Midbrain (tissue), 1 donor: ENCODE measurements around the gene DIAPH3.

ENCODE experiments used
- DNase-seq: peaks from one replicate; lab custom pipeline; 2025; lab: John Stamatoyannopoulos, UW

Gene DIAPH3

DNA sequence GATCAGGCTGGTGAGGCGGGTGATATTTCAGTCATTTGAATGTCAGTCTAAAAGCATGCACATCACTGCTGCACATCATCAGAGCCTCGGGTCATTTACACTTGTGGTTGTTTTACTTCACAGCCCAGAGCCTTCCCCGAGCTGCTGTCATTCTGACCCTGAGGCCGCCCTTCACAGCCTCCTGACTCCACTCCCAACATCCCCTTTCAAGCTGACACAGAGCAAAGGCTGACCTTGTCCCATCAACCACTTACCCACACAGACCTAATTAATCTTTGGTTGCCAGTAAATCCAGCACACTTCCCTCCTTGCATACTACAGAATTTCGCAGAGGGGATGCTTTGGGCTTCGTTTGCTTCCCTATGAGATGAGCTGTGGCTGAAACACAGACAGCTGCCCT is 528.1 kb downstream of the DIAPH3 start:
- DNase-seq: no peak

DNA sequence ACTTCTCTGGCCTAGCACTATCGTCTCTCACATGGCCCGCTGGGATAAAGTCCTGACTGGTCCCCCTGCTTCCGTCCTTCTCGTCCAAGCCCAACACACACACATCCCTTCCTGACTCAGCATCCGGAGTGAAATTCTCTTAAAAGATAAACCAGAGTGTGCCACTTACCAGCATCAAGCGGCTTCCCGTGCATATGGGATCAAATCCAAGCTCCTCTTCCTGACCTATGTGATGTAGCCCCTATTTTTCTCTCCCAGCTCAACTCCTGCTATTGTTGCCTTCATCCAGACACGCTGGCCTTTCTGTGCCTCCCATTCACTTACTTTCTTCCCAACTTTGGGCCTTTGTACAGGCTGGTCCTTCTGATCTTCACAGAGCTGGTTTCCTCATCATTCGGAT is 530.4 kb downstream of the DIAPH3 start:
- no peak for DNase-seq

DNA sequence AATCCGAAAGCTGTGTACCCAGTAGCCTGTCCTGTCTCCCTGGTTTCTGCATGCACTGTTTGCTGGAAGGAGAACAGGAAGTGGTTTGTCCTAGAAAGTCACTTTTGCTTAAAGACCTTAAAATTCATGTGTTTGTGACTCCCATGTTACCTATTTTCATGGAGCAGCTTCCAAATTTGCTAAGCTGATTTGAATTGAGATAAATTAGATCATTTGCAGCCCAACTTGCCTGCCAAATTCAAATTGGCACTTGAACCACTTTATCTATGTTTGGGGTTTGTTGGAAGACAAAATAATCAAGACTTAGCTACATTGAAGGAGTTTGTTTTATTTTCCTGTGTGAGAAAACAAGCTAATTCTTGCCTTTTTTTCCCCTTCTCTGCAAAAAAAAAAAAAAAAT is 532.5 kb downstream of the DIAPH3 start:
- DNase-seq: no peak

DNA sequence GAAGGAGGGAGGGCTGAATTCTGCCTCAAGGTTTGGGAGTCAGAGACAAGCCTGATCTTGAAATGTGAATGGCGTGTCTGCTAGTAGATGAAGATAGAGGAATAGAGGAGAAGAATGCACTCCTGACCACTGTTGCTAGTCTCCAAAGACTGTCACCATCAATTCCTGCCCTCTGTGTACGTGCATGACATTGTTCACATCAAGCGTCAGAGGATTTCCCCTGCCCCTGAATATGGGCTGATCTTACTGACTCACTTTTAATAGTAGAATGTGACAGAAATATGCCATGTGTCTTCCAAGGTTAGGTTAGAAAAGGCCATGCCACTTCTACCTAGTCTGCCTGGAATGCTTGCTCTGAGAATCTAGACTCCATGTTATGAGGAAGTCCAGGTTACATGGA is 538.6 kb downstream of the DIAPH3 start:
- DNase-seq: no peak

DNA sequence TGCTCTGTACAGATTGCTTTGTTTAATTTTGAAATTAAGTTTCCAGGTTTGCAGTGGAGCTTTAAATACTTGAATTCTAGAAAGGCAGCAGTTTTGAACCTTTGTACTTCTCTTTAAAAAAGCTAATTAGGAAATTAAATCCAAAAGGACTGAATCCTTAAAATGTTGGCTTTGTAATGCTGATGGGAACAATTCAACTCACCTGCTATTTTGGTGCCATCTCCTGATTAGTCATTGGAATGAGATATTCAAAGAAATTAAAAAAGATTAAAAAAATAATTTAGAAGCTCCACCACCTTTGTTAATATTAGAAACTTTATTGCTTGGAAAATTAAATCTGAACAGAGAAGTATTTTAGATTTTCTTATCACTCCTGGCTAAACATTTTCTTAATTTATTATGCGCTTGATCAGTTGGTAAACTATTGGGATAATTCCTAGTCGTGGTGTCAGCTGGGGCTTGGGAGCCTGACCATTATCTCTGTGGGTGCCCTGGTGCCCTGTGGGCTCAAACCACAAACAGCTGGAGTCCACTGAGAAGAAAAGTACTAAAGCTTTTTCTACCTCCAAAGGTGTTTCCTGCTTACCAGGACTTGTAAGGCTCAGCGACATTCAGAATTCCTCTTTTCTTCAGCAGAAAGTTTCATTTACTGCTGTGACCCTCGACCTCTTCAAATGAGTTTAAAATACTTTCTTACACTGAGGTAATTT is 540.4 kb downstream of the DIAPH3 start:
- no peak for DNase-seq

DNA sequence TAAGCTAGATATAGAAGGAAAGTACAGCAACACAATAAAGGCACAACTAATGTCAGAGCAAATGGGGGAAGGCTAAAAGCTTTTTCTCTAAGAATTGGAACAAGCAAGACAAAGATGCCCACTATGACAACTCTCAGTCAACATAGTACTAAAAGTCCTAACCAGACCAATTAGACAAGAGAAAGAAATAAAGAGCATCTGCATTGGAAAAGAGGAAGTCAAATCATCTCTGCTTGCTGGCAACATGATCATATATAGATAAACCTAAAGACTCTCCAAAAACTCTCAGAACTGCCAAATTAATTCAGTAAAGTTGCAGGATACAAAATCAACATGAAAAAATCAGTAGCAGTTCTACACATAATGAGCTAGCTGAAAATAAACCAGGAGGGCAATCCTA is 542.0 kb downstream of the DIAPH3 start:
- DNase-seq: no peak
